Activated CD8-positive, alpha-beta memory T cell treated with anti-CD3 and anti-CD28 coated beads, Interleukin-2, amount 50 U/mL, for 4 hours (primary cell): ENCODE results near the gene KNOP1.
"Not testable (repeated sequence)": the region's sequence is repeated elsewhere in the genome, so short reads cannot be mapped to it uniquely, and the experiment has no call there.

Experiments
- DNase-seq: peaks from one replicate; pipeline ENCODE4 v3.0.0-alpha.2; 2020

KNOP1 gene

GRCh38 chr16:19680881-19681340, 37.1 kb downstream of the KNOP1 start:
- no peak for DNase-seq

- DNase-seq, result not testable (repeated sequence)
Measured at GRCh38 chr16:19679281-19679680, 38.7 kb downstream of the KNOP1 start.

GRCh38 chr16:19678804-19679203, 39.2 kb downstream of the KNOP1 start:
- no peak for DNase-seq

GRCh38 chr16:19677402-19677801, 40.6 kb downstream of the KNOP1 start:
- no peak for DNase-seq

- no peak for DNase-seq
Measured at GRCh38 chr16:19674485-19674884, 43.5 kb downstream of the KNOP1 start.

- no peak for DNase-seq
Measured at GRCh38 chr16:19672378-19672777, 45.6 kb downstream of the KNOP1 start.

GRCh38 chr16:19666477-19666876, 51.5 kb downstream of the KNOP1 start:
- DNase-seq, result no peak

GRCh38 chr16:19665313-19665712, 52.7 kb downstream of the KNOP1 start:
- DNase-seq, result not testable (repeated sequence)

GRCh38 chr16:19664166-19664565, 53.9 kb downstream of the KNOP1 start:
- DNase-seq, result no peak

GRCh38 chr16:19662351-19662750, 55.7 kb downstream of the KNOP1 start:
- DNase-seq, result no peak

GRCh38 chr16:19660432-19660831, 57.6 kb downstream of the KNOP1 start:
- DNase-seq, result no peak

GRCh38 chr16:19659554-19659953, 58.5 kb downstream of the KNOP1 start:
- no peak for DNase-seq

GRCh38 chr16:19657831-19658230, 60.2 kb downstream of the KNOP1 start:
- no peak for DNase-seq

GRCh38 chr16:19655242-19655777, 62.7 kb downstream of the KNOP1 start:
- no peak for DNase-seq

- DNase-seq, result no peak
Measured at GRCh38 chr16:19654147-19654546, 63.9 kb downstream of the KNOP1 start.
